Keratinocyte (primary cell): ENCODE results near the gene BAIAP3. TPM values are rescaled to one million over a fixed set of nuclear protein-coding genes. Genes with fewer than 3 reads are reported as not detected.

Experiments
- DNase-seq: peaks from one replicate; pipeline ENCODE4 v3.0.0-alpha.2; 2011; ENCODE audit warnings: low read depth, missing footprints, low spot score
- FAIRE-seq: peaks from 2 replicates; lab custom pipeline; 2011; peaks lifted over from hg19 to GRCh38; lab: Jason Lieb, UNC
- H2AFZ ChIP-seq: 2 replicates; pipeline ENCODE4 v1.6.0; 2012; ENCODE audit warnings: low read length, control low read depth, inconsistent platforms; ENCODE audit not compliant: control insufficient read depth
- H3K27ac ChIP-seq: 2 replicates; pipeline ENCODE4 v1.5.1; 2011; ENCODE audit warnings: low read length; ENCODE audit not compliant: control insufficient read depth, insufficient read depth
- H3K27me3 ChIP-seq: 3 replicates; pipeline ENCODE4 v1.6.0; 2011; ENCODE audit warnings: low read length; ENCODE audit not compliant: control insufficient read depth, insufficient read depth; ENCODE audit errors: extremely low read depth
- H3K36me3 ChIP-seq, 2 experiments: 2 replicates in 1 of 2; 3 replicates in 1 of 2; pipeline ENCODE4 v1.5.1; 2011; ENCODE audit warnings: low read length in 2 of 2, mild to moderate bottlenecking in 1 of 2; ENCODE audit not compliant: control insufficient read depth in 2 of 2, insufficient read depth in 2 of 2; ENCODE audit errors: extremely low read depth in 1 of 2
- H3K4me1 ChIP-seq: 3 replicates; pipeline ENCODE4 v1.5.1; 2011; ENCODE audit warnings: low read length; ENCODE audit not compliant: control insufficient read depth, insufficient read depth; ENCODE audit errors: extremely low read depth
- H3K4me2 ChIP-seq: 3 replicates; pipeline ENCODE4 v1.6.0; 2011; ENCODE audit warnings: low read depth, low read length; ENCODE audit not compliant: control insufficient read depth, insufficient read depth; ENCODE audit errors: extremely low read depth
- H3K4me3 ChIP-seq, 3 experiments: fragments of 200-600 bp in 1 of 3; sonication (generic) in 1 of 3; 2 replicates in 2 of 3; 3 replicates in 1 of 3; pipeline ENCODE4 v1.5.1; 2011 to 2016; ENCODE audit warnings: low read length in 3 of 3, mild to moderate bottlenecking in 3 of 3, control low read depth in 2 of 3, inconsistent platforms in 1 of 3, low read depth in 1 of 3, mixed read lengths in 1 of 3, mixed run types in 1 of 3, moderate library complexity in 1 of 3; ENCODE audit not compliant: control insufficient read depth in 2 of 3, insufficient read depth in 2 of 3; ENCODE audit errors: extremely low read depth in 1 of 3
- H3K79me2 ChIP-seq: 2 replicates; pipeline ENCODE4 v1.6.0; 2012; ENCODE audit warnings: low read length; ENCODE audit not compliant: control insufficient read depth, insufficient read depth
- H3K9ac ChIP-seq: 3 replicates; pipeline ENCODE4 v1.6.0; 2011; ENCODE audit warnings: low read length; ENCODE audit not compliant: control insufficient read depth, insufficient read depth; ENCODE audit errors: extremely low read depth
- H3K9me1 ChIP-seq: 3 replicates; pipeline ENCODE4 v1.6.0; 2011; ENCODE audit warnings: low read length; ENCODE audit not compliant: control insufficient read depth, insufficient read depth; ENCODE audit errors: extremely low read depth
- H3K9me3 ChIP-seq: 2 replicates; pipeline ENCODE4 v1.5.1; 2012; ENCODE audit warnings: low read depth, low read length; ENCODE audit not compliant: control insufficient read depth
- H4K20me1 ChIP-seq: 3 replicates; pipeline ENCODE4 v1.6.0; 2011; ENCODE audit warnings: low read length; ENCODE audit not compliant: control insufficient read depth, insufficient read depth; ENCODE audit errors: extremely low read depth
- EZH2 ChIP-seq: IDR thresholded peaks from one replicate; pipeline ENCODE4 v1.6.1; 2012; ENCODE audit warnings: inconsistent platforms, mild to moderate bottlenecking, low read length, moderate library complexity
- dilution Hi-C: fragments of 300-500 bp; cut with MboI; formaldehyde crosslinking; loops from one replicate; pipeline ENCODE4 v1.7.0; 2020; ENCODE audit warnings: low sequenced_read_pairs; ENCODE audit not compliant: extremely low pct_ligation_motif_present
- polyA plus RNA-seq, 5 experiments: library from polyadenylated mRNA; depleted of rRNA in 3 of 5; stranded (reverse) in 3 of 5; stranded (forward) in 1 of 5; unstranded in 1 of 5; fragments of >200 nt; gene quantifications; 1 replicate in 1 of 5; 2 replicates in 3 of 5; 3 replicates in 1 of 5; pipeline versions ENCODE4 v1.2.1 to v1.2.3, GENCODE V29; 2011 to 2012; ENCODE audit warnings: missing spikeins in 2 of 5, low read depth in 1 of 5, low replicate concordance in 1 of 5
- TF ChIP-seq, protein P1 (sequence below), 3 experiments: IDR thresholded peaks in 1 of 3; conservative IDR thresholded peaks in 1 of 3; optimal IDR thresholded peaks in 1 of 3; 2 replicates in 2 of 3; 3 replicates in 1 of 3; pipeline versions ENCODE3 to v1.5.1; 2011; ENCODE audit warnings: low read length in 3 of 3, mild to moderate bottlenecking in 3 of 3, moderate library complexity in 2 of 3, control low read depth in 1 of 3, inconsistent platforms in 1 of 3; ENCODE audit not compliant: insufficient read depth in 2 of 3; ENCODE audit errors: extremely low read depth in 1 of 3

Gene BAIAP3
- polyA plus RNA-seq, 1 donor (not counting 4 experiments of a cell fraction or from before 2014, with no cell fraction given): not detected

DNA sequence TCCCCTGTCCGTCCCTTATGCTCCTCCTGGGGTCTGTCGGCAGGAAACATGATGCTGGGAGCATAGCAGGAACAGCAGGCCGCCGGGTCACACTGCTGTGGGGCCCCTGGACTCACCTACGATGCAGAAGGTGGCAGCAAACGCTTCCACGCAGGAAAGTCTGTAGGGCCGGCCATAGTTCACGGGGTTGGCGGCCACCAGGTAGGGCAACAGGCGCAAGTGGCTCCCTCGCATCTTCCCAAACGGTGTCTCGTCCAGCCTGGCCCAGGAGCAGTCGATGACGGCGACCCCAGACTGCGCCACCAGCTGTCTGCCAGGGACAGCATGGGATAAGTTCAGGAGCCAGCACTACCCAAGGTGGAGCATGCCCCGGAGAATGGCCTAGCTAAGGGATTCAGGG is 17.2 kb downstream of the BAIAP3 start:
- FAIRE-seq (no peak), DNase-seq (no peak)
- H3K9me3 ChIP-seq: no peaks in the 10 kb centered on the region
- peaks cover 12 to 15% of the 10 kb centered on the region in 2 experiments for H3K36me3 ChIP-seq
- H4K20me1 ChIP-seq: peaks cover 2% of the 10 kb centered on the region
- no peaks in the 10 kb centered on the region for H3K27me3 ChIP-seq
- peak overlapping the region; percentile 56 for H3K27ac ChIP-seq
- TF ChIP-seq EZH2: no peak
- TF ChIP-seq, protein P1, sequence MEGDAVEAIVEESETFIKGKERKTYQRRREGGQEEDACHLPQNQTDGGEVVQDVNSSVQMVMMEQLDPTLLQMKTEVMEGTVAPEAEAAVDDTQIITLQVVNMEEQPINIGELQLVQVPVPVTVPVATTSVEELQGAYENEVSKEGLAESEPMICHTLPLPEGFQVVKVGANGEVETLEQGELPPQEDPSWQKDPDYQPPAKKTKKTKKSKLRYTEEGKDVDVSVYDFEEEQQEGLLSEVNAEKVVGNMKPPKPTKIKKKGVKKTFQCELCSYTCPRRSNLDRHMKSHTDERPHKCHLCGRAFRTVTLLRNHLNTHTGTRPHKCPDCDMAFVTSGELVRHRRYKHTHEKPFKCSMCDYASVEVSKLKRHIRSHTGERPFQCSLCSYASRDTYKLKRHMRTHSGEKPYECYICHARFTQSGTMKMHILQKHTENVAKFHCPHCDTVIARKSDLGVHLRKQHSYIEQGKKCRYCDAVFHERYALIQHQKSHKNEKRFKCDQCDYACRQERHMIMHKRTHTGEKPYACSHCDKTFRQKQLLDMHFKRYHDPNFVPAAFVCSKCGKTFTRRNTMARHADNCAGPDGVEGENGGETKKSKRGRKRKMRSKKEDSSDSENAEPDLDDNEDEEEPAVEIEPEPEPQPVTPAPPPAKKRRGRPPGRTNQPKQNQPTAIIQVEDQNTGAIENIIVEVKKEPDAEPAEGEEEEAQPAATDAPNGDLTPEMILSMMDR (optimal IDR thresholded peaks at IDR 0.05 in 1 of 3, IDR thresholded peaks at IDR 0.05 in 1 of 3, conservative IDR thresholded peaks at IDR 0.05 in 1 of 3; ENCODE audit: extremely low read depth in 1 of 3, insufficient read depth in 2 of 3, low read length in 3 of 3): no peak
- peaks cover 52% of the 10 kb centered on the region for H3K79me2 ChIP-seq
- H3K4me1 ChIP-seq: peaks cover 30% of the 10 kb centered on the region
- H3K9me1 ChIP-seq: peaks cover 4% of the 10 kb centered on the region
- H3K4me3 ChIP-seq: peak overlapping the region; percentile 64 to 97 (median 90)
- dilution Hi-C loops: no loop called here
- peak overlapping the region; percentile 81 for H3K9ac ChIP-seq
- peak overlapping the region; percentile 74 for H3K4me2 ChIP-seq
- H2AFZ ChIP-seq: no peak overlapping the region

- Histone ChIP-seq H3K27ac (peak overlapping the region; percentile 56), H2AFZ (peak overlapping the region; percentile 19), H3K4me3 (peak overlapping the region; percentile 64 to 97 (median 90)), H3K9me1 (peaks cover 4% of the 10 kb centered on the region), H3K4me1 (peaks cover 30% of the 10 kb centered on the region), H3K9ac (peak overlapping the region; percentile 81), H3K27me3 (no peaks in the 10 kb centered on the region), H3K9me3 (no peaks in the 10 kb centered on the region), H3K79me2 (peaks cover 57% of the 10 kb centered on the region), H3K4me2 (peak overlapping the region; percentile 74), H3K36me3 (peaks cover 12 to 15% of the 10 kb centered on the region in 2 experiments), H4K20me1 (peaks cover 2% of the 10 kb centered on the region)
- DNase-seq (no peak), FAIRE-seq (no peak)
- dilution Hi-C loops: no loop called here
- TF ChIP-seq EZH2: no peak
- TF ChIP-seq, protein P1 (optimal IDR thresholded peaks at IDR 0.05 in 1 of 3, IDR thresholded peaks at IDR 0.05 in 1 of 3, conservative IDR thresholded peaks at IDR 0.05 in 1 of 3; ENCODE audit: extremely low read depth in 1 of 3, insufficient read depth in 2 of 3, low read length in 3 of 3): no peak
Measured at GRCh38 chr16:1351215-1351581, 17.8 kb downstream of the BAIAP3 start.
